ENCODE data around the gene PPARA.

The PPARA gene

DNA sequence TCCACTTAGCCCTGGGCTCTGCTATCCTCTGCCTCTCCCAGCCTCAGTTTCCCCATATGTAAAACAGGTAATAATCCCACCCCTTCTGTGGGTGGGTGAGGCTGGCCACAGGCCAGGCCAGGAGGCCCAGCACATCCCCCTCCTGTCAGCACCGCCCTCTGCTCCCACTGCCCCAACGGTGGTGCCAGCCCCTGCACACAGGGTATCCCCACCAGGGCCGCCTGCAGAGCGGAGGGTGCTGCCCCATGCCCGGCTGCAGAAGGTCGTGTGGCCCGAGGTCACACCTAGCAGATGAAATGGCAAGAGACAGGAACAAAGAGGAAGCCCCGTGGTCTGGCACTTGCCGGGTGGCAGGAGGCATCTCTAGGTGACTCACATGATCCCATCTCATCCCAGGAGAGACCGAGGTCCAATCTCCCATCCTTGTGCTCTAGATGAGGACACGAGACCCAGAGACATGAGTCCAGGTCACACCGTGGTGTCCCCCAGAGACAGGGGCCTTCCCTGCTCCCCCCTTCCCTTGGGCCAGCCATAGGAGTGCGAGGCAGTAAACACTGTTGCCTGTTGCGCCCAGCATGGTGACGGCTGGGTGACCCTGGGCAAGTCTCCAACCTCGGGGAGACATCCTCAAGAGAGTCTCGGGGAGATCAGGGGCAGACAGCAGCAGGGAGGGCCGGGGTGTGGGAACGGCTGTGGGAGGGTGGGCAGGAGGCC, 27.2 kb upstream of the PPARA start:
- TF ChIP-seq, protein P1, sequence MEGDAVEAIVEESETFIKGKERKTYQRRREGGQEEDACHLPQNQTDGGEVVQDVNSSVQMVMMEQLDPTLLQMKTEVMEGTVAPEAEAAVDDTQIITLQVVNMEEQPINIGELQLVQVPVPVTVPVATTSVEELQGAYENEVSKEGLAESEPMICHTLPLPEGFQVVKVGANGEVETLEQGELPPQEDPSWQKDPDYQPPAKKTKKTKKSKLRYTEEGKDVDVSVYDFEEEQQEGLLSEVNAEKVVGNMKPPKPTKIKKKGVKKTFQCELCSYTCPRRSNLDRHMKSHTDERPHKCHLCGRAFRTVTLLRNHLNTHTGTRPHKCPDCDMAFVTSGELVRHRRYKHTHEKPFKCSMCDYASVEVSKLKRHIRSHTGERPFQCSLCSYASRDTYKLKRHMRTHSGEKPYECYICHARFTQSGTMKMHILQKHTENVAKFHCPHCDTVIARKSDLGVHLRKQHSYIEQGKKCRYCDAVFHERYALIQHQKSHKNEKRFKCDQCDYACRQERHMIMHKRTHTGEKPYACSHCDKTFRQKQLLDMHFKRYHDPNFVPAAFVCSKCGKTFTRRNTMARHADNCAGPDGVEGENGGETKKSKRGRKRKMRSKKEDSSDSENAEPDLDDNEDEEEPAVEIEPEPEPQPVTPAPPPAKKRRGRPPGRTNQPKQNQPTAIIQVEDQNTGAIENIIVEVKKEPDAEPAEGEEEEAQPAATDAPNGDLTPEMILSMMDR (IDR thresholded peaks at IDR 0.05; ENCODE audit: borderline replicate concordance, insufficient read depth, low read depth, low read length), result no peak
- H3K4me3 ChIP-seq (ENCODE audit: low read depth, low read length), result no peak overlapping the region

DNA sequence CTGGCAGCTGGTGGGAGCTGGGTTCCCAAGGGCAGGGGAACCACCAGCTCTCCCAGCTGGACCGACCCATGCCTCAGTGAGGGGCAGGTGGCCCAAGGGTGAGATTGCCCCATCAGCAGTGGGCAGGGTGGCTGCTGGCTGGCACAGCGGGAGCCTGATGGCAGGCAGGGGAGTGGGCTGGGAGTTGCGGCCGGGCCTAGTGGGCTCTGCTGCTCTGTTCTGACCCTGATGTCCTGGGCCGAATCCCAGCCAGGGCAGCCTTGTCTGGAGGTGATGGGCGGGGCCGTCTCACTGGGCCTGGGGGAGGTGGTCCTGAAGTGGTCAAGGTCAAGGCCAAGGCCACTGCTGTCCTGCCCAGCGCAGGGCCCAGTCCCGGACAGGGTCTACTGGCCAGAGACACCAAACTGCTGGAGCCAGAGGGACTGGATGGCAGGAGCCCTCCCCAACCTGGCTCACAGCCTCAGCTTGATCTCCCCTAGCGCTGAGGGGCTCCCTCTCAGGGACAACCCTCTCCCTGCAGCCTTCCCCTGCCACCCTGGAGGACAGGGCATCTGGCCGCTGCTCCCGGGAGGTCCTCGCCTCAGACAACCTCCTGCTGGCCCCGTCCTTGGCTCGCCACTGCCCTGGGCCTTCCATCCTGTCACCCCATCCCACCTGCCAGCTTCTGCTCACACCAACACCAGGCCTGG, 26.5 kb upstream of the PPARA start:
- no peak overlapping the region for H3K4me3 ChIP-seq (ENCODE audit: low read depth, low read length)
- TF ChIP-seq, protein P1 (IDR thresholded peaks at IDR 0.05; ENCODE audit: borderline replicate concordance, insufficient read depth, low read depth, low read length), result no peak

DNA sequence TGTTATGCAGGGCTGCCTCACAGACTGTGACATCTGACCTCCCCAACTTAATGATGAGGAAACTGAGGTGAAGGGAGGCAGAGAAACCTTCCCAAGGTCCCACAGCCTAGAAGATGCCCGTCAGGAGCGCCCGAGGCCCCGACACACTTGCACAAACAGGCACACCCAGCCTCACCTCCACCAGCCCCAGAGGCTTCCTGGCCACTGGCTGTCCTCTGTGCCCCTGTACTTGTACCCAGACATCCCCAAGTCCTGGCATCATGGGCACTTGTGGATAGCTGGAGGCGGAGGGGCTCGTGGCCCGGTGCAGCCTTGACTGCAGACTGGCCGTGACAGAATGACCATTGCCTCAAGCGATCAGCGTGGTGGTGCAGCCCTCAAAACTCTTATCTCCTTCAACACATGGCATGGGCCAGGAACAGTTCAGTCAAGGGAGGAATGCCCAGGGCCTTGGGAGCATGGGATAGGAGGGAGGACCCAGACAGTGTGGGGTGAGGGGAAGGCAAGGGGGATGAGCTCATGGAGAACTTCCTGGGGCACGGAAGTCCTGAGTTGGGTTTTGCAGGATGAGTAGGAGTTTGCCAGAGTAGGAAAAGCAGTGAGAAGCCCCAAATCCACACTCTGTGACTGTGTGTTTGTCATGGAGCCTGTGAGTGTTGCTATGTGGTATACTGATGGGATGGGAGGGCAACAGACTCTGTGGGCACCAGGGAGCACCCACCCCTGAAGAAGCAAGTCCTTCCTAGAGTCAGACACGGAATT, 25.8 kb upstream of the PPARA start:
- TF ChIP-seq, protein P1 (IDR thresholded peaks at IDR 0.05; ENCODE audit: borderline replicate concordance, insufficient read depth, low read depth, low read length), result no peak
- H3K4me3 ChIP-seq (ENCODE audit: low read depth, low read length), result no peak overlapping the region

DNA sequence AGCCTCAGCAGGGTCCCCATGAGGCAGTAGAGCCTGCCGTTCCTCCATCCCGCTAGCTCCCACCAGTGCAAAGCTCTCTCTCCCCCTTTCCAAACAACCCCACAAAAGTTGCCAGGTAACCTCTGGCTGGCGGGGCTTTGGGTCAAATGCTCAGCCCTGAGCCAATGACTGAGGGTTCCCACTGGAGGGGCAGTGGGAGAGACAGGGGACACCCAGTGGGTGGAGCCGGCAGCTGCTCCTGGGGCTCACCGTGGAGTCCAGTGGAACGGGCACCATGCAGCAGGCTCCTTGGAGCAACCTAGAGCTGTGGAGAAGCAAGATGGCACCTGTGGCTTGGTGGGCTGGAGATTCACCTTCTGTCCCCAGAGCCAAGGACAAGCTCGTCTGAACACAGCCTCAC, 25.0 kb upstream of the PPARA start:
- no peak overlapping the region for H3K4me3 ChIP-seq (ENCODE audit: low read depth, low read length)
- TF ChIP-seq, protein P1 (IDR thresholded peaks at IDR 0.05; ENCODE audit: borderline replicate concordance, insufficient read depth, low read depth, low read length), result no peak

DNA sequence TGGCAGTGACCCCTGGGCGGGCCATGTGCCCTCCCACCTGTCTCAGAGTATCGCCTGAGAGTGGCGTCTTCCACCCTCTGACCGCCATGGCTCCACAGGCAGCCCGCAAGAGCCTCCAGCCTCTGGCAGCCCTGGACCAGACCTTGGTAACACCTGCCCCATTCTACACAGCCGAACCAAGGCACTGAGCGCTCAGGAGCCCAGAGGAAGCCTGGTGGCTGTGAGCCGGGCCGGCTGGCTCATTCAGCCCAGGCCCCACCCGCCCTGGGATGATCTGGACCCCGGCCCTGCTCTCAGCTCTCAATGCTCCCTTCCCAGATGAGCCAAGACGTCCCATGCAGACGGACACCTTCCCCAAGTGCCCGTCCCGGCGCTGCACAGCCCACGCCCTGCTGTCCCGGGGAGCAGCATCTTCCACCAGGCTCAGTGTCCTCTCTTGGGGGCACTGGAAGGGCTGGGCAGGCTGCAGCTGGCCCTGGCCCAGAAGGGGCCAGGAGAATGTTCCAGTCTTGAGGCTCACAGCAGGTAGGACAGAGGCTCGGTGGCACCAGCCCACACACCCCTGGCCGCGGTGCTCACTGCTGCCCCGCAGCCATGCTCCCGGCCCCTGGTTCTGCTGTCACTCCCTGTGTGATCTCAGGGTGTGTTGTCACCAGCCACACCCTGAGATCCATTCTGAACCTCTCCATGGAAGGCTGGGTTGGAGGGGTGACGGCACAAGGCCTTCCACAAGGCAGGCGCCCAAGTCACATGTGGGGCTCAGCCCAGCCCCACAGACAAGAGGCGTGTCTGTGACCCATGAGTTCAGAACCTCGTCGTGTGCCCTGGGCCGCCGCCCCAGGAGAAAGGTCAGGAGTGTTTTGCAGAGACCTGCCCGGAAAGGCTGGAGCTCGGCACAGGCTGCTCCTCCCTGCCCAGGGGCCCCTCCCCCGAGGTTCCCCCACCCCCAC, 24.2 kb upstream of the PPARA start:
- H3K4me3 ChIP-seq (ENCODE audit: low read depth, low read length), result no peak overlapping the region
- TF ChIP-seq, protein P1 (IDR thresholded peaks at IDR 0.05; ENCODE audit: borderline replicate concordance, insufficient read depth, low read depth, low read length), result no peak

DNA sequence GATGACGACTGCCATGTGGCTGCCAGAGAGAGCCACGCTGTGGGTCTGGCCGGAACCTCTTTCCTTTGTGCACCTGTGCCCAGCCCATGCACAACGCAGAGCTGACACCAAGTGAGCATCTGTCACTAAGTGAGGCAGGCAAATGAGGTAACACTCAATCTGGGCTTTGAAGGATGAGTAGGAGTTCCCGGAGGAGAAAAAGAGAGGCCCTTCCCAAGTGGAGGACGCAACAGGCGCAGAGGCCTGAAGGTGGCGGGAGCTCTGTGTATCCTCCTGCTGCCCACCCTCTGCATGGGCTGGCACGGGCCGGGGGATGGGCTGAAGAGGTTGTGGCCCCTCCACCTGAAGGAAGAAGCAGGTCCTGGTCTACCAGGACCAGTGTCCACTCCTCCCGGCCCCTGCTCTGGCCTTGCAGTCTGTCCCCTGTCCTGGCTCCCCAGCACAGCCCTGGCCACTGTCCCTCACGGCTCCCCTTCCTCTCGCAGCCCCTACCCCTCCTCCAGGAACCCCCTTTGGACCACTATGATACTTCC, 23.4 kb upstream of the PPARA start:
- TF ChIP-seq, protein P1 (IDR thresholded peaks at IDR 0.05; ENCODE audit: borderline replicate concordance, insufficient read depth, low read depth, low read length), result no peak
- no peak overlapping the region for H3K4me3 ChIP-seq (ENCODE audit: low read depth, low read length)
